GM12891 (cell line): Measurements from ENCODE around the gene MRPL38.

Experiments
- DNase-seq: peaks from one replicate; pipeline ENCODE4 v3.0.0; 2011; ENCODE audit warnings: low spot score; ENCODE audit not compliant: insufficient read length
- FAIRE-seq: peaks from 2 replicates; lab custom pipeline; 2011; peaks lifted over from hg19 to GRCh38; lab: Jason Lieb, UNC
- PAX5 ChIP-seq: IDR thresholded peaks from 2 replicates; pipeline ENCODE4 v1.6.1; 2011; ENCODE audit warnings: low read length, moderate library complexity, mild to moderate bottlenecking; ENCODE audit not compliant: insufficient read depth, severe bottlenecking
- POLR2A ChIP-seq: IDR thresholded peaks from 2 replicates; pipeline ENCODE4 v1.6.1; 2011; ENCODE audit warnings: low read depth, low read length, control low read depth
- POLR2AphosphoS5 ChIP-seq: IDR thresholded peaks from 2 replicates; pipeline ENCODE4 v1.6.1; 2011; ENCODE audit warnings: low read depth, low read length, control low read depth
- POU2F2 ChIP-seq: IDR thresholded peaks from 2 replicates; pipeline ENCODE4 v1.6.1; 2011; ENCODE audit warnings: low read depth, mild to moderate bottlenecking, control low read depth, low read length, moderate library complexity
- SPI1 ChIP-seq: IDR thresholded peaks from 2 replicates; pipeline ENCODE4 v1.6.1; 2011; ENCODE audit warnings: low read depth, low read length, control low read depth
- TAF1 ChIP-seq: IDR thresholded peaks from 2 replicates; pipeline ENCODE4 v1.6.1; 2011; ENCODE audit warnings: low read depth, low read length, control low read depth

MRPL38 gene

DNA sequence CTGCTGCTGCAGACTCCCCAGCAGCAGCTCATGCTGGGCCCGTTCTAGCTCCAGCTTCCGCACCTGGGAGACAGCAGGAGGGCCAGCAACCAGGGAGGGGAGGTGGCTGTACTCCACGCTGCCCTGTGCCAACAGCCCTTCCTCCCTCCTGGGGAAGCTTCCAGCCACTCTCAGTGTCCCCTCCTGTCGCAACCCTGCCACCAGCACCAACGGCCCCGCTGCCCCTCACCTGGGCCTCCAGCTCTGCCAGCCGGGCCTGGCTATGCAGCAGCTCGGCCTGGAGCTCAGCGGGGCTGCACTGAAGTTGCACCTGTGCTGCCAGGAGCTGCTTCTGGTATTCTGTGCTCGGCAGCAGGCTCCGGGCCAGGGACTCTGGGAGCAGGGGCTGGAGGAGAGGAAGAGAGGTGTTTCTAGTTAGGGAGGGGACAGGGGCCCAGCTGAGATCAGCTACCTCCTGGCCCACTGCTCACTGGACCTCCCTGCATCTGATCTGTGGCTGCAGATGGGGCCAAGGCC is 15.4 kb upstream of the MRPL38 start:
- TF ChIP-seq PAX5 (no peak), SPI1 (no peak), POU2F2 (no peak), TAF1 (no peak), POLR2A (no peak), POLR2AphosphoS5 (no peak)
- no peak for FAIRE-seq
- no peak for DNase-seq

DNA sequence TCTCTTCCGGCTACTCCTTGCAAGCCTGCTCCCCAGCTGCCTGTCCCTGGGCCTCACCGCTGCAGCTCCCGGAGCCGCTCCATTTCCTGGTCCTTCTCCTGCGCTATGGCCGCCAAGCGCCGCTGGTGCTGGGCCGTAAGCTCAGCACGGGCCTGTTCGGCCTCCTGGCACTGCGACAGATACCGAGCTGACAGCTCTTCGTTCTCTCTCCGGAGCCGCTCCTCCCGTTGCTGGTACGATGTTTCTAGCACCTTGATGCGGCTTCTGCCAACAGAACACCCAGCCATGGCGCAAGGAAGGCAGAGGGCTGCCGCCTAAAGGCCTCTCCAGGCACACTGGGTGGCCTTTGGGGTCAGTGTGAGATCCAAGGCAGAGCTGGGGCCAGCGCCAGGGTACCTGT is 14.9 kb upstream of the MRPL38 start:
- FAIRE-seq (no peak), DNase-seq (no peak)
- TF ChIP-seq POLR2A (no peak), PAX5 (no peak), POU2F2 (no peak), TAF1 (no peak), SPI1 (no peak), POLR2AphosphoS5 (no peak)

DNA sequence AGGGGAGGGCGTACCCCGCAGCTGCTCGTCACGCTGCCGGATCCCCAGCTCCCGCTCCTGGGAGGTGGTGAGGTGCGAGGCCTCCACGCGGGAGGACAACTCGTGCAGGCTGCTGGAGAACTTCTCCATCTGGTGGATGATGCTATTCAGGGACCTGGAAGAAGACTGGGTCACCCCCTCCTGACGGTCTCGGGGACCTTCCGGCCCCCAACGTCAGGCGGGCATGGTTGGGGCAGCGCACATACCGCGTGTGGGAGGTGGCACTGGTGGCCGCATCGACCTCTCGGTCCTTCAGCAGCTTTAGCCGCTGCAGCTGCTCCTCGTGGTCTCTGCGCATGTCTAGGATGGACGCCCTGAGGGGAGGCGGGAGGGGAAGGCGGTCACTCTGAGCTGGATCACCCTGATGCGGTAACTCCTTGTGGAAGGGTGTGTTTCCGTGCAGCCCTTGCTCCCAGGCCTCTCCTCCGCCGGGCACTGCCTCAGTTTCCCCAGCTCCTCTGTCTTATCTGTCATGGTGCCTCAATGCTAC is 13.3 kb upstream of the MRPL38 start:
- TF ChIP-seq SPI1 (no peak), POLR2A (no peak), POLR2AphosphoS5 (no peak), PAX5 (no peak)
- no peak for FAIRE-seq
- no peak for DNase-seq

DNA sequence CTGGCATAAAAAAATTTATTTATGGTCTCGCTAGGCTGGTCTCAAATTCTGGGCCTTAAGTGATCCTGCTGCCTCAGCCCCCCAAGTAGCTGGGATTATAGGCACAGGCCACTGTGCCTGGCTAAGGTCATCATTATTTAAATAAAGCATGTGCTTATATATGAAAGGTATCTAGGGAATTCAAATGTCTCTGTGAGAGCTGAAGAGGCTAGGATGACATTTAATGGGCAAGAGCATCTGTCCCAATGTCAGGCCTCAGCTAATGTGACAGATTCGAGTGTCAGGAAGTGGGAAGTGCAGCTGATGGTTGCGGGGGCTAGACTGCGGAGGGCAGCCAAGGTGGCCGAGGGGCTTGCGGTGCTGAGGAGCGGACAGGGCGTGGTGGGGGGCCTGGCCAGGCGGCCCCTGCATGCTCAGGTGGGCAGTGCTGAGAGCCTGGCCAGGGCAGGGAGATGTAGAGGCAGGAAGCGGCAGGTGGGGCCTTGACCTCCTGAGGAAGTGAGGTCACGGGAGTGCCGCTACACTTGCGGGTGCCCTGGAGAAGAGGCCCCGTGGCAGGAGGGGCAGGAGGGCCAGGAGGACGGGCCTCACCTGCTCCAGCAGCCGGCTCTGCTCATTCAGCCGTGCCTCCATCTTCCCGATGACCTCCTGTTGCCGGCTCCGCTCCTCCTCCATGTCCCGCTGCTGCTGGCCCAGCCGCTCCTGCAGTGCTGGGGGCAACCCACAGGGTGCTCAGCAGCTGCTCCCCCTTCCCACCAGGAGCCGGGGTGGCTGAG is 12.6 kb upstream of the MRPL38 start:
- no peak for DNase-seq
- no peak for FAIRE-seq
- TF ChIP-seq TAF1 (no peak), POU2F2 (no peak), POLR2AphosphoS5 (no peak), PAX5 (no peak), POLR2A (no peak), SPI1 (no peak)

DNA sequence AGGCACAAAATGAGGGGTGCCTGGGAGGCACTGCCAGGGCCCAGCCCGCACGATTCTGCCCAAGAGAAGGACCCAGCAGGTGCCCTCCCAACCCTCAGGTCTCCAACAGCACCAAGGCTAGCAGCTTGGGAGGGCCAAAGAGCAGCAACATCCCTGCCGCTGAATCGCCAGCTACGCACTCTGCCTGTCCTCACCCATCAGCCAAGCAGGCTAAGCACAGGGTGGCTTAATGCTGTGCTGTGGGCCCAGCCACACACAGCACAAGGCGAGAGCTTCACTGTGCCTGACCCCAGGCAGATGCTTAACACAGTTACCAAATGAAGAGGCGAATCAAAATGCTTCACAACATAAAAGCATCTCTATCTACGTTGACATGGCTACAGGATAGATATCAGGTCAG is 10.6 kb upstream of the MRPL38 start:
- TF ChIP-seq POLR2AphosphoS5 (no peak), TAF1 (no peak), SPI1 (no peak), POU2F2 (no peak), POLR2A (no peak), PAX5 (no peak)
- FAIRE-seq, result no peak

DNA sequence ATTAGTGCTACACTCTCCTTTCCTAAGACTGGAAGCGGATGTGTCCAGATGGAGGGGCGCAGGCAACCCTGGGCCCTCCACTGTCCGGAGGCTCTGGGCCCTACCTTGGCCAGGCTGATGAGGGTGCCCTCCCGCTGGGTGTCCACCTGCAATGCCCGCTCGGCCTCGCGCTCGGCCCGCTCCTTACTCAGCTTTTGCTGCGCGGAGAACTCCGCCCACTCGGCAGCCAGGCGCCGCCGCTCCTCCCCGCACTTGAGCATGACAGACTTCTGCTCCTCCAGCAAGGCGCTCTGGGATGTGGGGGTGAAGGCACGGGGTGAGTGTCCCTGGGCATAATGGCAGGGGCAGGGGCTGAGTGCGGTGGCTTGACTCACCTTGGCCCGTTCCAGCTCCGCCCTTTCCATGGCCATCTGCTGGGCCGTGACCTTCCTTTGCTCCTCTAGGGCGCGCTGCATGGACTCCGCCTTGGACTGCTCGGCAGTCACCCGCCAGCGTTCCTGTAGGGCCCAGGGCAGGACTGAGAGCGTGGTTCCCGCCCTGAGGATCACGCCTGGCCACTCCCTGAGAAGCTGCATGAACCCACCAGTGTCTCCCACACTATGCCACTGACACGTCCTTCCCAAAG is 10.1 kb upstream of the MRPL38 start:
- DNase-seq, result no peak
- no peak for FAIRE-seq
- no peak for TF ChIP-seq PAX5
- no peak for TF ChIP-seq TAF1
- no peak for TF ChIP-seq POLR2A
- no peak for TF ChIP-seq POU2F2
- TF ChIP-seq POLR2AphosphoS5, result no peak
- TF ChIP-seq SPI1, result no peak

More for the DNA sequence above, 10.6 kb upstream of the MRPL38 start:
- DNase-seq, result no peak

DNA sequence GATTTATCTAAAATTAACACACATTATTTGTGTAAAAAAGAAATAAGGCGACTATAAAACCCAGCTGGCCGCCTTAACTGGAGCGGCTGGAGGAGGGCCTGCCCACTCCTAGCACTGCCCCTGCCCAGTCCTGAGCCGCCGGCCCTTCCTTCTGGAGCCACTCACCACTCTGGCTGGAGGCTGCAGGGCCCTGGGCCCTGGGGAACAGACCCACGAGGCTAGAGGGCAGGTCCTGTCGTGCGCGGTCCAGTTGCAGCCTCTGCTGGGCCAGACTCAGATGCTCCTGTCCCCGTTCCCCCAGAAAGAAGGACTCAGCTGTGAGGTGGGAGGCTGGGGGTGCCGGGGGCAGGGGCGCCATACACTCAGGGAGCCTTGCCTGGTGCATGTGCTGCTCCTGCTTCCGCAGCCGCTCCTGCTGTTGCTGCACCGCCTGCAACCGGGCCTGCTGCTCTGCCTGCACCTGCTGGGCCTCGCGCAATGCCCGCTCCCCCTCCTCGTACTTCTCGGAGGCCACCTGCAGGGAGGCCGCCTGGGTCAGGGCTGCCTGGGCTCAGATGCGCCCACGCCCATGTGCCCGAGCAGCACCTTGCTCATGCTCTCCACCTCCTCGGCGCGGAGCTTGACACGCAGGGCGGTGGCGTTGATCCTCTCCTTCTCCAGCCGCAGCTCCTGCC is 9.0 kb upstream of the MRPL38 start:
- FAIRE-seq, result no peak

DNA sequence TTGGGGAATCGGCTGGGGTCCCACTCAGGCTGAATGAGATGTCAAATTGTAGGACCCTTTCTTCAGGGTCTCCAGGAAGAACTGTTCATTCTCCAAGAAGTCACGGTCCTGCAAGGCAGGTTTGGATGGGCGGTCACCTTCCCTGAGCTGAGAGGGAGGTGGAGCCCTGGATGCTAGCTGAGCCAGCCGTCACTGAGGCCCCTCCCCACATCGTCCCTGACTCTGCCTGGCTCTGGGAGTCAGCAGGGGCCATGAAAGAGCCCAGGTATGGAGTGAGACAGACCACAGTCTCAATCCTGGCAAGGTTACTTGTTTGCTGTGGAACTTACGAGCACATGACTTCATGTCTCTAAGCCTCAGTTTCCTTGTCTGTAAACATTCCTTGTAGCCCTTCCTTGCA is 6.0 kb upstream of the MRPL38 start:
- DNase-seq, result no peak

More for the DNA sequence above, 9.0 kb upstream of the MRPL38 start:
- no peak for DNase-seq
- TF ChIP-seq POLR2A, result no peak
- no peak for TF ChIP-seq PAX5
- TF ChIP-seq POLR2AphosphoS5, result no peak
- TF ChIP-seq POU2F2, result no peak
- TF ChIP-seq SPI1, result no peak
- TF ChIP-seq TAF1, result no peak

DNA sequence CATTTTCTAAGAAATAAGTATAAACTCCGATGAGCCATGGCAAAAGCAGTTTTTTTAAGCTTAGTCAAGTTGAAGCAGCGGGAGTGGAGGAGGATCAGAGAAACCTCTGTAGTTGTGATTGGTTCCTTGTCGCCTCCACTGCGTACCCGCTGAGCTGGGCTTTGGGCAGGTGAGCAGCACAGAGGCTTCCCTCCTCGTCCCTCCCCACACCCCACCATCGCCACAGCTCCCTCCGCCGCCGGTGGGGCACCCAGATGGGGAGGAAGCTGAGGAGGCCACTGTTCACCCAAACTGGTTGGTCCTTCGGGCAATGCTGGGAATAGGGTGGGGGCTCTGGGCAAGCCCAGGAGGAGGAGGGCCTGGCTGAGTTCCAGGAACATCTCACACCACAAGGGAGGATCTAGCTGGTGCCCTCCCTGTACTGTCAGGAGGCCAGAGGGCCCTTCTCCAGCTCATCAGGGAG is 5.2 kb upstream of the MRPL38 start:
- TF ChIP-seq POLR2A (no peak), POLR2AphosphoS5 (no peak), SPI1 (no peak), TAF1 (no peak)
- DNase-seq (no peak), FAIRE-seq (no peak)

More for the DNA sequence above, 6.0 kb upstream of the MRPL38 start:
- TF ChIP-seq TAF1, result no peak
- no peak for TF ChIP-seq POLR2A
- TF ChIP-seq POLR2AphosphoS5, result no peak
- no peak for TF ChIP-seq POU2F2
- TF ChIP-seq PAX5, result no peak
- no peak for FAIRE-seq
